A673 (cell line): ENCODE measurements around the gene CCDC82. TPM values are rescaled to one million over a fixed set of nuclear protein-coding genes. Genes with fewer than 3 reads are reported as not detected.

Experiments
- BruUV-seq: library from RNA; stranded (reverse); fragments of 400-500 nt; replicated peaks from 2 replicates; lab custom pipeline; 2021; lab: Mats Ljungman, UMichigan
- CTCF ChIA-PET: fragments of 300-600 bp; sonication (Branson Sonifier 250); formaldehyde crosslinking; loops from one replicate; lab custom pipeline; 2022; ENCODE audit warnings: antibody characterized with exemption; lab: Charles Lee
- POLR2A ChIA-PET: fragments of 300-600 bp; sonication (Branson Sonifier 250); formaldehyde crosslinking; loops from one replicate; lab custom pipeline; 2022; ENCODE audit warnings: antibody characterized with exemption; ENCODE audit not compliant: low non-redundant PET; lab: Charles Lee
- DNase-seq: peaks from one replicate; pipeline ENCODE4 v3.0.0-alpha.2; 2015; ENCODE audit warnings: low spot score
- H3K27ac ChIP-seq: fragments of 200-600 bp; sonication (generic); 2 replicates; pipeline ENCODE4 v1.5.1; 2016; ENCODE audit warnings: mixed run types, low read depth, mild to moderate bottlenecking, mixed read lengths, antibody characterized with exemption, low read length; ENCODE audit not compliant: poor library complexity, severe bottlenecking
- H3K27me3 ChIP-seq: fragments of 200-600 bp; sonication (generic); replicated peaks from 2 replicates; pipeline ENCODE4 v1.6.1; 2017; ENCODE audit warnings: mixed run types, low read depth, mild to moderate bottlenecking, mixed read lengths, antibody characterized with exemption, low read length; ENCODE audit not compliant: insufficient read depth, poor library complexity
- H3K36me3 ChIP-seq: fragments of 200-600 bp; sonication (generic); 2 replicates; pipeline ENCODE4 v1.6.1; 2016; ENCODE audit warnings: mixed run types, mild to moderate bottlenecking, mixed read lengths, antibody characterized with exemption, low read length; ENCODE audit not compliant: insufficient read depth, poor library complexity, severe bottlenecking
- H3K4me1 ChIP-seq: fragments of 200-600 bp; sonication (generic); 2 replicates; pipeline ENCODE4 v1.6.1; 2017; ENCODE audit warnings: mixed run types, mild to moderate bottlenecking, mixed read lengths, antibody characterized with exemption, low read length; ENCODE audit not compliant: insufficient read depth, poor library complexity, severe bottlenecking
- H3K4me3 ChIP-seq: fragments of 200-600 bp; sonication (generic); 2 replicates; pipeline ENCODE4 v1.5.1; 2016; ENCODE audit warnings: low read depth, mixed run types, mild to moderate bottlenecking, mixed read lengths, low read length; ENCODE audit not compliant: poor library complexity, severe bottlenecking
- H3K9me3 ChIP-seq: fragments of 200-600 bp; sonication (generic); 2 replicates; pipeline ENCODE4 v1.6.1; 2016; ENCODE audit warnings: mixed run types, low read depth, mild to moderate bottlenecking, mixed read lengths, antibody characterized with exemption, low read length; ENCODE audit not compliant: poor library complexity, severe bottlenecking
- EZH2 ChIP-seq: fragments of 200-600 bp; sonication (generic); IDR thresholded peaks from 2 replicates; pipeline ENCODE4 v1.6.1; 2017; ENCODE audit warnings: borderline replicate concordance, low read depth, mild to moderate bottlenecking, mixed read lengths, antibody characterized with exemption, low read length; ENCODE audit not compliant: poor library complexity, severe bottlenecking
- intact Hi-C: fragments of 100-400 bp; cut with micrococcal nuclease; formaldehyde crosslinking; loops from one replicate; pipeline ENCODE4 v1.10.0; 2022; ENCODE audit not compliant: unreplicated experiment
- total RNA-seq: library from RNA; stranded (reverse); gene quantifications from 2 replicates; pipeline ENCODE4 v1.2.3, GENCODE V29; 2021
- TF ChIP-seq, protein P1 (sequence below): fragments of 300-800, 200-600 bp; sonication (generic); conservative IDR thresholded peaks from 2 replicates; pipeline ENCODE4 v1.5.1; 2017; ENCODE audit warnings: low read depth, mild to moderate bottlenecking, antibody characterized with exemption, low read length, moderate library complexity, mixed read lengths

The CCDC82 gene
- total RNA-seq, 1 experiment from 2014 or later = 33.1 TPM

DNA sequence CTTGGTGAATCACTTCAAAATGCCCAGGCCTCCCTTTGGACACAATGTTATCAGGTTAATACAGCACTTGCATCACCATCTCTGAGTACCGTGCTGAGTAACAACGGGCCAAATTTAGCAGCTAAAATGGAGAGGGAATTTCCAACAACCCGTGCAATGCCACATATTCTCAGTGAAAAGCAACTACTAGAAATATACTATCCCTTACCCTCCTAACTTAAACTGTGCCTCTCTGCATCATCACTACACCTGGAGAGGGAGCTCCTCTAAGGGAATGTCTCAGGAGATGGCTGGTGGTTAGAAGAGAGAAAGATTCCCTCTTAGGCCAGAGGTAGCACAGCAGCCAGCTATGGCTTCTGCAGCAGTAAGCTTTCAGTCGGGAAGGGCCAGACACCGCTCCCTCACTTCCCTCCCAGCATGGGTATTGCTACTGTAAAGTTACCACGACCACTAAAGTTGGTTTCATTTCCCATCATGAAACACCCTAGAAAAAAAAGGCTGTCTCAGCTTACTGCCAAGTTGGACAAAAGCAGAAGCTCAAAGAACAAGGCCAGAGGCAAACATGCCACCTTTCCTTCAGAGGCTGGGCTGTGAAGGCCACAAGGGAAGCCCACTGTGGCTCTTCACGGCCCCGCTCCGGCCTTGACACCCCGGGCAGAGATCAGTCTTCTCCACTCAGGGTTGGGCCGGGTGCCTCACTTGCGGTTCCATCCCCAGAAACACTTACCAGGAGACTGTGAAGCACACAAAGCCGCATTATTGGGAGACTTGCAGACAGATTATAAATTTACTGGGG is 50.6 kb downstream of the CCDC82 start:
- no TSS peak for BruUV-seq
- Histone ChIP-seq H3K4me3 (peak overlapping the region; percentile 13), H3K27me3 (no peaks in the 10 kb centered on the region), H3K4me1 (peaks cover 67% of the 10 kb centered on the region), H3K36me3 (no peaks in the 10 kb centered on the region), H3K9me3 (no peaks in the 10 kb centered on the region), H3K27ac (peak overlapping the region; percentile 36)
- intact Hi-C loops = no loop called here
- POLR2A ChIA-PET = interaction anchor here (0.7 kb wide), 1 partner anchor 63 kb away, joined by 3 read pairs; no protein-coding TSS in a partner anchor
- DNase-seq = no peak
- CTCF ChIA-PET = interaction anchor here (0.6 kb wide), 1 partner anchor 16 kb away, joined by 6 read pairs; no protein-coding TSS in a partner anchor
- TF ChIP-seq EZH2 = no peak
- TF ChIP-seq, protein P1, sequence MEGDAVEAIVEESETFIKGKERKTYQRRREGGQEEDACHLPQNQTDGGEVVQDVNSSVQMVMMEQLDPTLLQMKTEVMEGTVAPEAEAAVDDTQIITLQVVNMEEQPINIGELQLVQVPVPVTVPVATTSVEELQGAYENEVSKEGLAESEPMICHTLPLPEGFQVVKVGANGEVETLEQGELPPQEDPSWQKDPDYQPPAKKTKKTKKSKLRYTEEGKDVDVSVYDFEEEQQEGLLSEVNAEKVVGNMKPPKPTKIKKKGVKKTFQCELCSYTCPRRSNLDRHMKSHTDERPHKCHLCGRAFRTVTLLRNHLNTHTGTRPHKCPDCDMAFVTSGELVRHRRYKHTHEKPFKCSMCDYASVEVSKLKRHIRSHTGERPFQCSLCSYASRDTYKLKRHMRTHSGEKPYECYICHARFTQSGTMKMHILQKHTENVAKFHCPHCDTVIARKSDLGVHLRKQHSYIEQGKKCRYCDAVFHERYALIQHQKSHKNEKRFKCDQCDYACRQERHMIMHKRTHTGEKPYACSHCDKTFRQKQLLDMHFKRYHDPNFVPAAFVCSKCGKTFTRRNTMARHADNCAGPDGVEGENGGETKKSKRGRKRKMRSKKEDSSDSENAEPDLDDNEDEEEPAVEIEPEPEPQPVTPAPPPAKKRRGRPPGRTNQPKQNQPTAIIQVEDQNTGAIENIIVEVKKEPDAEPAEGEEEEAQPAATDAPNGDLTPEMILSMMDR = no peak

DNA sequence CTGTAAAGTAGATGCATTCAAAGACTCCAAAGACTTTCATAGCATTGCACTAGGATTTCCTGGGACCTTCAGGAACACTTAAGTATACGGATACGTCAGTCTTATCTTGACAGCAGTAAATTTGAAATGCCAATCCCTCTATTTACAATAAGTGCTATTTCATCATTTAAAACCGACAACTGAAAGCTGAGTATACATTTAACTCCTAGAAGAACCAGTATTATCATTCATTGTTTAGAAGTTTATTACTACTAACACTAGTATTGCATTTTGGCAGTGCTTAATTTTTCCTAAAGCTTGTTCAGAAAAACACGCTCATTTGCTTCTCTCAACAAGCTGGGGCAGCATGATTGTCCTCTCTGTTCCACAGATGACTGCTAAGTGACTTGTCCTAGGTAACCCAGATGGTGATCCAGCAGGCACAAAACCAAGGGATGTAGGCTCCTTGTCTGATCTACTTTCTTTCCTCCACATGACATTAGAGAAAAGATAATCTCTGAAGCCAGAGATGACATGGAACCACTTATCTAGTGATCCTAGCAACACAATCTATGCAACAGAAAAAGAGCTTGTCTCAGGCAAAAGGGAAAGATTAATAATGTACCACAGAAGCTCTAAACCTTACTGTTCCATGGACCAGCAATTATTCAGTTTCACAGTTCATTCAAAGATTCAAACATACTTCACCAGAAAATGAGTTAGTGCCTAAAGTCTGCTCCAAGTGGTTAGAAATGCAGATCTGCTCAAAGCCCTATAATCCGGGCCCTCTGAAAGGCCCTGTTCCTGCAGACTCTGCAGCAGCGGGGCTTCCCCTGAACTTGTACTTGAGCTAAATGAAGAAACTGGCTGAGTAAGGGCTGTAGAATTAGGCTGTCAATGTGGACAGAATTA is 51.9 kb downstream of the CCDC82 start:
- H3K4me1 ChIP-seq = peaks cover 70% of the 10 kb centered on the region
- intact Hi-C loops = no loop called here

DNA sequence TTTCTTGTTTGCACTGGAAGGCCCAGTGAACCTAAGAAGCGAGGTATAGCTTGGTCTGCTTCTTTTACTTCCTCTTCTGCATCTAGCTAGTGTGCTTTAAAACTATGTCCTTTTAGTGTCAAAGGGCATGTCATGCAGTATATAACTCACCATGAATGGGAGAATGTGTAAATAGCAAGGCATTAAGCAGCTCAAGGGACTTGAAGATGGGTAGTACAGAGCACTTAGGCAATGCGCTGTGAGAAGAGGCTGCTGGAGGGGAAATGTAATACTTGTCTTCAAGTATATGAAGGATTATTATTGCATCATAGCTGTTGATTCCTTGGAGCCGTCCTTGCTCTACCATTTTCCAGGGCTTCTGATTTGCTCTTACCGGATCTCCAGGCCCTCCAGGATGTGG is 54.3 kb downstream of the CCDC82 start:
- peak overlapping the region; percentile 5 for H3K27ac ChIP-seq
- intact Hi-C loops = no loop called here
- no peaks in the 10 kb centered on the region for H3K9me3 ChIP-seq
- H3K4me3 ChIP-seq = no peak overlapping the region
- ChIA-PET CTCF (no interaction called here), POLR2A (no interaction called here)
- TF ChIP-seq, protein P1 = no peak
- no peak for TF ChIP-seq EZH2
- H3K4me1 ChIP-seq = peaks cover 80% of the 10 kb centered on the region
- no peak for DNase-seq
- no peaks in the 10 kb centered on the region for H3K27me3 ChIP-seq
- no TSS peak for BruUV-seq
- H3K36me3 ChIP-seq = no peaks in the 10 kb centered on the region

More for the DNA sequence above, 51.9 kb downstream of the CCDC82 start:
- DNase-seq = peak; percentile 45
- Histone ChIP-seq H3K27ac (peak overlapping the region; percentile 13), H3K36me3 (no peaks in the 10 kb centered on the region), H3K9me3 (no peaks in the 10 kb centered on the region), H3K4me3 (no peak overlapping the region), H3K27me3 (no peaks in the 10 kb centered on the region)
- BruUV-seq = no TSS peak
- ChIA-PET CTCF (no interaction called here), POLR2A (no interaction called here)
- TF ChIP-seq EZH2 = no peak
- TF ChIP-seq, protein P1 = no peak
